ENCODE measurements around the gene FBXO17.
"Not testable (repeated sequence)": the region's sequence is repeated elsewhere in the genome, so short reads cannot be mapped to it uniquely, and the experiment has no call there.

Gene FBXO17

GRCh38 chr19:38975214-38975860, at the start of gene FBXO17:
Gene FBXO17 (minus strand): TSS chr19:38975742. CDS start chr19:38950319, 25,423 bp downstream.
- no peak for DNase-seq (ENCODE audit: low read depth)

GRCh38 chr19:39024875-39025641, 49.5 kb upstream of the FBXO17 start:
- no peak for DNase-seq (ENCODE audit: low read depth)

GRCh38 chr19:39021063-39021462, 45.5 kb upstream of the FBXO17 start:
- DNase-seq (ENCODE audit: low read depth), result no peak

GRCh38 chr19:39017646-39018045, 42.1 kb upstream of the FBXO17 start:
- no peak for DNase-seq (ENCODE audit: low read depth)

- no peak for DNase-seq (ENCODE audit: low read depth)
These were observed 41.5 kb upstream of the FBXO17 start for GRCh38 chr19:39017026-39017425.

- DNase-seq (ENCODE audit: low read depth), result no peak
These were observed 38.5 kb upstream of the FBXO17 start for GRCh38 chr19:39014037-39014436.

- no peak for DNase-seq (ENCODE audit: low read depth)
These were observed 33.5 kb upstream of the FBXO17 start for GRCh38 chr19:39009001-39009400.

- no peak for DNase-seq (ENCODE audit: low read depth)
These were observed 32.6 kb upstream of the FBXO17 start for GRCh38 chr19:39008137-39008536.

GRCh38 chr19:39007096-39007495, 31.6 kb upstream of the FBXO17 start:
- no peak for DNase-seq (ENCODE audit: low read depth)

- no peak for DNase-seq (ENCODE audit: low read depth)
These were observed 28.9 kb upstream of the FBXO17 start for GRCh38 chr19:39004403-39004802.

- no peak for DNase-seq (ENCODE audit: low read depth)
These were observed 28.3 kb upstream of the FBXO17 start for GRCh38 chr19:39003796-39004195.

GRCh38 chr19:39003188-39003587, 27.6 kb upstream of the FBXO17 start:
- no peak for DNase-seq (ENCODE audit: low read depth)

GRCh38 chr19:39001041-39001440, 25.5 kb upstream of the FBXO17 start:
- no peak for DNase-seq (ENCODE audit: low read depth)

- DNase-seq (ENCODE audit: low read depth), result not testable (repeated sequence)
These were observed 22.0 kb upstream of the FBXO17 start for GRCh38 chr19:38997576-38997975.

- no peak for DNase-seq (ENCODE audit: low read depth)
These were observed 17.7 kb upstream of the FBXO17 start for GRCh38 chr19:38993271-38993670.

- no peak for DNase-seq (ENCODE audit: low read depth)
These were observed 15.6 kb upstream of the FBXO17 start for GRCh38 chr19:38990949-38991697.

- not testable (repeated sequence) for DNase-seq (ENCODE audit: low read depth)
These were observed 14.1 kb upstream of the FBXO17 start for GRCh38 chr19:38989614-38990013.

- no peak for DNase-seq (ENCODE audit: low read depth)
These were observed 13.6 kb upstream of the FBXO17 start for GRCh38 chr19:38989066-38989605.

GRCh38 chr19:38988627-38989026, 13.1 kb upstream of the FBXO17 start:
- not testable (repeated sequence) for DNase-seq (ENCODE audit: low read depth)

- not testable (repeated sequence) for DNase-seq (ENCODE audit: low read depth)
These were observed 12.2 kb upstream of the FBXO17 start for GRCh38 chr19:38987745-38988144.

GRCh38 chr19:38985262-38985661, 9.7 kb upstream of the FBXO17 start:
- no peak for DNase-seq (ENCODE audit: low read depth)

GRCh38 chr19:38980583-38981374, 5.2 kb upstream of the FBXO17 start:
- DNase-seq (ENCODE audit: low read depth), result no peak

All from fibroblast of the conjunctiva (primary cell).